Fibroblast of lung (primary cell): ENCODE measurements around the gene MED14.

Experiments
- EZH2 ChIP-seq: IDR thresholded peaks from 2 replicates; pipeline ENCODE4 v1.5.1; 2012; ENCODE audit warnings: low read length, control low read depth, mild to moderate bottlenecking; ENCODE audit errors: missing control alignments
- TF ChIP-seq, protein P1 (sequence below), 2 donors: IDR thresholded peaks in 1 of 2; conservative IDR thresholded peaks in 1 of 2; 1 replicate in 1 of 2; 2 replicates in 1 of 2; pipeline ENCODE4 v1.5.1; 2011 to 2012; ENCODE audit warnings: low read length in 2 of 2, control low read depth in 1 of 2, inconsistent platforms in 1 of 2, low read depth in 1 of 2, mild to moderate bottlenecking in 1 of 2

DNA sequence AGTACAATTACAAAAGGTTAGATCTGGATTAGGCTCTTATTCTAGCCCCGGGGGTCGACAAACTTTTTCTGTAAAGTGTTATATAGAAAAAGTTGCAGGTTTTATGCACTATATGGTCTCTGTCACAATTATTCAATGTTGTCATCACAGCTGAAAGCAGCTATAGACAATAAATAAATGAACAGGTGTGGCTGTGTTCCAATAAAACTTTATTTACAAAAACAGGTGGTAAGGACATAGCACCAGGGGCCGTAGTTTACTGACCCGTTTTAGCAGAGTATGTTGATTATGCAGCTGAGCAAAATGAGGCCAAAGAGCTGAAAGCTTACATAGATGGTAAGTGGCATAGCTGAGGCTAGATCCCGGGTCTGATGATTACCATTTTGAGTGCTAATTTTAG is 75.0 kb downstream of the MED14 start:
- TF ChIP-seq, protein P1, sequence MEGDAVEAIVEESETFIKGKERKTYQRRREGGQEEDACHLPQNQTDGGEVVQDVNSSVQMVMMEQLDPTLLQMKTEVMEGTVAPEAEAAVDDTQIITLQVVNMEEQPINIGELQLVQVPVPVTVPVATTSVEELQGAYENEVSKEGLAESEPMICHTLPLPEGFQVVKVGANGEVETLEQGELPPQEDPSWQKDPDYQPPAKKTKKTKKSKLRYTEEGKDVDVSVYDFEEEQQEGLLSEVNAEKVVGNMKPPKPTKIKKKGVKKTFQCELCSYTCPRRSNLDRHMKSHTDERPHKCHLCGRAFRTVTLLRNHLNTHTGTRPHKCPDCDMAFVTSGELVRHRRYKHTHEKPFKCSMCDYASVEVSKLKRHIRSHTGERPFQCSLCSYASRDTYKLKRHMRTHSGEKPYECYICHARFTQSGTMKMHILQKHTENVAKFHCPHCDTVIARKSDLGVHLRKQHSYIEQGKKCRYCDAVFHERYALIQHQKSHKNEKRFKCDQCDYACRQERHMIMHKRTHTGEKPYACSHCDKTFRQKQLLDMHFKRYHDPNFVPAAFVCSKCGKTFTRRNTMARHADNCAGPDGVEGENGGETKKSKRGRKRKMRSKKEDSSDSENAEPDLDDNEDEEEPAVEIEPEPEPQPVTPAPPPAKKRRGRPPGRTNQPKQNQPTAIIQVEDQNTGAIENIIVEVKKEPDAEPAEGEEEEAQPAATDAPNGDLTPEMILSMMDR (conservative IDR thresholded peaks at IDR 0.05 in 1 of 2, IDR thresholded peaks at IDR 0.05 in 1 of 2; ENCODE audit: low read depth in 1 of 2, low read length in 2 of 2), result no peak
- no peak for TF ChIP-seq EZH2
